DOHH2 (cell line): Measurements from ENCODE around the gene S100A11.

Experiments used
- H3F3A ChIP-seq: fragments of 200-600 bp; sonication (generic), shearing (Covaris generic); 2 replicates; pipeline ENCODE4 v1.6.0; 2016; ENCODE audit warnings: antibody characterized with exemption, mild to moderate bottlenecking; ENCODE audit not compliant: control insufficient read depth, insufficient read depth
- H3K27ac ChIP-seq: fragments of 200-600 bp; sonication (generic); 2 replicates; pipeline ENCODE4 v1.5.1; 2014; ENCODE audit warnings: low read depth, mild to moderate bottlenecking, low read length, moderate library complexity
- H3K27me3 ChIP-seq: fragments of 200-600 bp; sonication (generic); 2 replicates; pipeline ENCODE4 v1.6.1; 2014; ENCODE audit warnings: mild to moderate bottlenecking, low read length, mixed read lengths; ENCODE audit not compliant: control insufficient read depth
- H3K36me3 ChIP-seq: fragments of 200-600 bp; sonication (generic); 2 replicates; pipeline ENCODE4 v1.6.1; 2014; ENCODE audit warnings: mild to moderate bottlenecking, low read length, moderate library complexity, mixed read lengths; ENCODE audit not compliant: control insufficient read depth
- H3K4me1 ChIP-seq: fragments of 200-600 bp; sonication (generic); 2 replicates; pipeline ENCODE4 v1.6.1; 2014; ENCODE audit warnings: mild to moderate bottlenecking, low read length, mixed read lengths; ENCODE audit not compliant: control insufficient read depth
- H3K4me2 ChIP-seq: fragments of 200-600 bp; sonication (generic); 2 replicates; pipeline ENCODE4 v1.6.0; 2014; ENCODE audit warnings: mild to moderate bottlenecking, low read length, moderate library complexity
- H3K4me3 ChIP-seq: fragments of 200-600 bp; sonication (generic); 2 replicates; pipeline ENCODE4 v1.5.1; 2014; ENCODE audit warnings: mild to moderate bottlenecking, low read length, mixed read lengths
- H3K79me2 ChIP-seq: fragments of 200-600 bp; sonication (generic); 2 replicates; pipeline ENCODE4 v1.6.1; 2014; ENCODE audit warnings: mild to moderate bottlenecking, low read length, mixed read lengths; ENCODE audit not compliant: control insufficient read depth
- H3K9me2 ChIP-seq: fragments of 200-600 bp; sonication (generic); replicated peaks from 2 replicates; pipeline ENCODE4 v1.6.1; 2014; ENCODE audit warnings: mild to moderate bottlenecking, low read length, mixed read lengths; ENCODE audit not compliant: control insufficient read depth
- H3K9me3 ChIP-seq: fragments of 200-600 bp; sonication (generic); 2 replicates; pipeline ENCODE4 v1.6.1; 2014; ENCODE audit warnings: antibody characterized with exemption, low read length, mixed read lengths; ENCODE audit not compliant: control insufficient read depth, insufficient read depth
- H4K20me1 ChIP-seq: fragments of 200-600 bp; sonication (generic); 2 replicates; pipeline ENCODE4 v1.6.0; 2014; ENCODE audit warnings: low read depth, mild to moderate bottlenecking, antibody characterized with exemption, low read length, moderate library complexity; ENCODE audit not compliant: control insufficient read depth, insufficient read depth
- EZH2phosphoT487 ChIP-seq: fragments of 200-600 bp; sonication (generic); IDR thresholded peaks from 2 replicates; pipeline ENCODE4 v1.6.1; 2017; ENCODE audit warnings: borderline replicate concordance, mild to moderate bottlenecking, antibody characterized with exemption, low read length, moderate library complexity, mixed read lengths
- TF ChIP-seq, protein P1 (sequence below): fragments of 200-600 bp; sonication (generic); IDR thresholded peaks from one replicate; pipeline ENCODE4 v1.5.1; 2014; ENCODE audit warnings: antibody characterized with exemption, mild to moderate bottlenecking, low read depth, low read length; ENCODE audit not compliant: poor library complexity, severe bottlenecking

The S100A11 gene

GRCh38 chr1:151985768-151986167, 51.0 kb downstream of the S100A11 start:
- Histone ChIP-seq H3K9me2 (no peaks in the 10 kb centered on the region), H3K36me3 (peaks cover 45% of the 10 kb centered on the region), H3K4me2 (no peak overlapping the region), H3K9me3 (no peaks in the 10 kb centered on the region), H3K27ac (no peak overlapping the region), H3K79me2 (peaks cover 32% of the 10 kb centered on the region), H3F3A (no peaks in the 10 kb centered on the region), H4K20me1 (0 out of 2 replicates have a peak, but pooled peaks cover 3% of the 10 kb centered on the region), H3K4me3 (no peak overlapping the region), H3K4me1 (peaks cover 43% of the 10 kb centered on the region), H3K27me3 (no peaks in the 10 kb centered on the region)
- TF ChIP-seq, protein P1, sequence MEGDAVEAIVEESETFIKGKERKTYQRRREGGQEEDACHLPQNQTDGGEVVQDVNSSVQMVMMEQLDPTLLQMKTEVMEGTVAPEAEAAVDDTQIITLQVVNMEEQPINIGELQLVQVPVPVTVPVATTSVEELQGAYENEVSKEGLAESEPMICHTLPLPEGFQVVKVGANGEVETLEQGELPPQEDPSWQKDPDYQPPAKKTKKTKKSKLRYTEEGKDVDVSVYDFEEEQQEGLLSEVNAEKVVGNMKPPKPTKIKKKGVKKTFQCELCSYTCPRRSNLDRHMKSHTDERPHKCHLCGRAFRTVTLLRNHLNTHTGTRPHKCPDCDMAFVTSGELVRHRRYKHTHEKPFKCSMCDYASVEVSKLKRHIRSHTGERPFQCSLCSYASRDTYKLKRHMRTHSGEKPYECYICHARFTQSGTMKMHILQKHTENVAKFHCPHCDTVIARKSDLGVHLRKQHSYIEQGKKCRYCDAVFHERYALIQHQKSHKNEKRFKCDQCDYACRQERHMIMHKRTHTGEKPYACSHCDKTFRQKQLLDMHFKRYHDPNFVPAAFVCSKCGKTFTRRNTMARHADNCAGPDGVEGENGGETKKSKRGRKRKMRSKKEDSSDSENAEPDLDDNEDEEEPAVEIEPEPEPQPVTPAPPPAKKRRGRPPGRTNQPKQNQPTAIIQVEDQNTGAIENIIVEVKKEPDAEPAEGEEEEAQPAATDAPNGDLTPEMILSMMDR: no peak
- no peak for TF ChIP-seq EZH2phosphoT487

DNA sequence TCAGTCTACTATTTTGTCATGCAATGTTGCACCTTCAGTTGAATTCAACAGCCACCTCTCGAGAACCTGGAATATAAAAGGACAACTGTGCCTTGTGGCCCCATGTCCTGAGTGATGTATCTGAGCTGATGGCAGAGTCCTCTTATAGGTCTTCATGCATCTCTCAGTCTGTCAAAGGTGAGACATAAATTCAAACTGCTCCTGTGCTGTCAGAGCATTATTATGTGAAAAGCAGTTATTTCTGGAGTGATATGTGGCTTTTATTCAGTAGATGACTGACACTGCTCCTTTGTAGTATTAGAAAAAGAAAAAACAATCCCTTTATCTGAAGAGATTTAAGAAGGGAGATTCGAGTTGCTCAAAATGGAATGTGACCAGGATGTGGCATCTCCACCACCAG, 51.5 kb downstream of the S100A11 start:
- no peaks in the 10 kb centered on the region for H3K27me3 ChIP-seq
- H3K4me3 ChIP-seq: no peak overlapping the region
- H3K9me3 ChIP-seq: no peaks in the 10 kb centered on the region
- H3K27ac ChIP-seq: no peak overlapping the region
- TF ChIP-seq, protein P1: no peak
- no peak for TF ChIP-seq EZH2phosphoT487
- H3K4me1 ChIP-seq: peaks cover 40% of the 10 kb centered on the region
- no peaks in the 10 kb centered on the region for H3K9me2 ChIP-seq
- peaks cover 43% of the 10 kb centered on the region for H3K36me3 ChIP-seq
- H3K4me2 ChIP-seq: no peak overlapping the region
- H3K79me2 ChIP-seq: peaks cover 27% of the 10 kb centered on the region
- H3F3A ChIP-seq: no peaks in the 10 kb centered on the region
- 0 out of 2 replicates have a peak, but pooled peaks cover 3% of the 10 kb centered on the region for H4K20me1 ChIP-seq

GRCh38 chr1:151984313-151984956, 52.4 kb downstream of the S100A11 start:
- Histone ChIP-seq H3K4me1 (peaks cover 32% of the 10 kb centered on the region), H3K36me3 (peaks cover 43% of the 10 kb centered on the region), H3K27me3 (no peaks in the 10 kb centered on the region), H3K4me3 (no peak overlapping the region), H3K79me2 (peaks cover 19% of the 10 kb centered on the region), H3K27ac (no peak overlapping the region), H3K4me2 (no peak overlapping the region), H3F3A (no peaks in the 10 kb centered on the region), H3K9me3 (no peaks in the 10 kb centered on the region), H4K20me1 (0 out of 2 replicates have a peak, but pooled peaks cover 3% of the 10 kb centered on the region), H3K9me2 (no peaks in the 10 kb centered on the region)
- TF ChIP-seq, protein P1: no peak
- TF ChIP-seq EZH2phosphoT487: no peak
